Omental fat pad (tissue), 4 donors: ENCODE measurements around the gene DUS1L. TPM values are rescaled to one million over a fixed set of nuclear protein-coding genes. Genes with fewer than 3 reads are reported as not detected.

Experiments
- ATAC-seq: fragments of 150-250 bp; one replicate; pipeline ENCODE4 v1.9.1; 2016; ENCODE audit warnings: mild to moderate bottlenecking, moderate library complexity; ENCODE audit not compliant: low FRiP score
- DNase-seq: peaks from one replicate; pipeline ENCODE4 v3.0.0-alpha.2; 2019; ENCODE audit warnings: low spot score
- total RNA-seq, 4 donors: library from RNA; depleted of rRNA; stranded (reverse); fragments of >200 nt; gene quantifications; one replicate each; pipeline ENCODE4 v1.1.0, GENCODE V29; 2016
- TF ChIP-seq, protein P1 (sequence below), 3 donors: fragments of 450-650 bp; IDR thresholded peaks; one replicate each; pipeline ENCODE4 v1.5.1; 2016 to 2017; ENCODE audit warnings: antibody characterized with exemption in 3 of 3, mild to moderate bottlenecking in 3 of 3, moderate library complexity in 2 of 3

Gene DUS1L
- total RNA-seq, 4 donors from 2014 or later: 58.1 to 90.3 (median 85.7) TPM

DNA sequence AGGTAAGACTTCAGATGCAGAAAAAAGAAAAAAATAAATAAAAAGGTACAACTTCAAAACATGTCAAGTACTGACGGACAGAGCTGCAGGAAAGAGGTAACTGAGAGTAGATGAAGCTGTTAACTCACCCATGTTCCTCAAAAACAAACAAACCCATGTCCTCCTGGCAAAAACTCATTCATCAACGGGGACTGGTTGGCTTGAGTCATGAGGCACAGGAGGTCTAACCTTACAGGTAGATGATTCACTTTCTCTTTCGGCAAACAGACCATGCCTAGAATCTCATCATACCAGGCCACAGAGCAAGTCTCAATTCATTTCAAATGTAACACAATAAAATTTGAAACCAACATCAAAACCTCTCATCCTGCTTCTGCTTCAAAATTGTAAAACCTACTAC is 44.7 kb upstream of the DUS1L start:
- ATAC-seq: no peak
- no peak for DNase-seq
- TF ChIP-seq, protein P1, sequence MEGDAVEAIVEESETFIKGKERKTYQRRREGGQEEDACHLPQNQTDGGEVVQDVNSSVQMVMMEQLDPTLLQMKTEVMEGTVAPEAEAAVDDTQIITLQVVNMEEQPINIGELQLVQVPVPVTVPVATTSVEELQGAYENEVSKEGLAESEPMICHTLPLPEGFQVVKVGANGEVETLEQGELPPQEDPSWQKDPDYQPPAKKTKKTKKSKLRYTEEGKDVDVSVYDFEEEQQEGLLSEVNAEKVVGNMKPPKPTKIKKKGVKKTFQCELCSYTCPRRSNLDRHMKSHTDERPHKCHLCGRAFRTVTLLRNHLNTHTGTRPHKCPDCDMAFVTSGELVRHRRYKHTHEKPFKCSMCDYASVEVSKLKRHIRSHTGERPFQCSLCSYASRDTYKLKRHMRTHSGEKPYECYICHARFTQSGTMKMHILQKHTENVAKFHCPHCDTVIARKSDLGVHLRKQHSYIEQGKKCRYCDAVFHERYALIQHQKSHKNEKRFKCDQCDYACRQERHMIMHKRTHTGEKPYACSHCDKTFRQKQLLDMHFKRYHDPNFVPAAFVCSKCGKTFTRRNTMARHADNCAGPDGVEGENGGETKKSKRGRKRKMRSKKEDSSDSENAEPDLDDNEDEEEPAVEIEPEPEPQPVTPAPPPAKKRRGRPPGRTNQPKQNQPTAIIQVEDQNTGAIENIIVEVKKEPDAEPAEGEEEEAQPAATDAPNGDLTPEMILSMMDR (IDR thresholded peaks at IDR 0.05): no peak

DNA sequence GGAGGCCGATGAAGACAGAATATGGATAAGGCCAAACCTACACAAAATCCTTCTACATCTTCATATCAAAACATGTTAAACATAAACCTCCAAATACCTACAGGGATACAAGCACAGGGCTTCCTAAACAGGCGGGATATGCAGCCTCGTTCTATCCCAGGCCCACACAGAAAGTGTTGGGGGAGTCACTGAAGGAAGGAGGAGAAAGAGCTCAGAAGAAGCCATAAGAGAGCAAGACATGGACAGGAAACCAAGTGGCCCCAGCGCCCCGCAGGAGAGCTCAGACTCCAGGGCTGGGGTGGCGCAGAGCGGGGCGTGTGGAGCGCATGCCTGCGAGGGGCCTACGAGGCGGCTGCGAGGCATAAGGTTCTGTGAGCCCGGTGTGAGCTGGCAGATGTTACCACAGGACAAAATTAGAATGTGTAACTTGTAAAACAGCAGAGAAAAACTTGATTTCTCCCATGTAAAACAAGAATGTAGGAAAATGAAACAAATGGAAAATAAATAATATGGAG is 43.4 kb upstream of the DUS1L start:
- DNase-seq (no peak), ATAC-seq (no peak)
- TF ChIP-seq, protein P1 (IDR thresholded peaks at IDR 0.05): no peak

DNA sequence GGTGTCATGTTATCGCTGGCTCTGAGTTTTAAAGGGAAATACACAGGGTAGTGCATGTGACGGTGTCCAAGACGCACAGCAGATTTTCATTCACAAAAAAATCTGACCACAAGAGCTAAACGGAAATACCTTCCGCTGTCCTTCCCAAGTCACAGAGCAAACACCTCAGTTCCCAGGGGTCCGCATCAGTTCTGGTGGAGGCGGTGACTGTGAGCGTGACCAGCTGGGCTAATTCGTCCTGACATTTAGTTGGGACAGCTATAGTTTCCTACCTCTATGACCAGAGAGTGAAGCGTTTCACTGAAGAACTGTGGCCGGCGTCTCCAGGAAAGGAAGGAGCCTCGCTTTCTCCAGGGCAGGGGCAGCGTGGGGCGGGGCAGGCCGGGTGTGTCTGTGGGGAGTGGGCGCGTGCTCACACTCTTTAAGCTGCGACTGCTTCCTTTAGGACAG is 42.9 kb upstream of the DUS1L start:
- DNase-seq (no peak), ATAC-seq (no peak)

DNA sequence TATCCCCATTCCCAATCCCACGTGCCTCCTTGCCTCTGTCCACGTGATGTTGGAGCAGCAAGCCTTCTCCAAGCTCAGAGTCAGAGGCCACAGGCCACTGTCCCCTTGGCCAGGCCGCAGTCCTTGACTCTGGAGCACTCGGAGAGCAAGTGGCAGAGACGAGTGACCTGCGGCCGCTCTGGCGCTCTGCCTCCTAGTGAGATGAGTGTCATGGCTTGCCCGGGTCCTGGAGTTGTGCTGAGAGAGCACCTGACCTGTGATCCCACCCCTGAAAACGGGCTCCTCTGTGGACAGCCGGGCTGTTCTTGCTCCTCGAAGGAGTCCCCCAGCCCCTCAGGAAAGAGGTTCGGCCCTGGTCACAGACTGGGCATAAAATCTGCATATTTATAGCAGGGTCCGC is 42.4 kb upstream of the DUS1L start:
- no peak for DNase-seq
- TF ChIP-seq, protein P1 (IDR thresholded peaks at IDR 0.05): no peak
- no peak for ATAC-seq

More for the DNA sequence above, 42.9 kb upstream of the DUS1L start:
- TF ChIP-seq, protein P1 (IDR thresholded peaks at IDR 0.05): no peak

DNA sequence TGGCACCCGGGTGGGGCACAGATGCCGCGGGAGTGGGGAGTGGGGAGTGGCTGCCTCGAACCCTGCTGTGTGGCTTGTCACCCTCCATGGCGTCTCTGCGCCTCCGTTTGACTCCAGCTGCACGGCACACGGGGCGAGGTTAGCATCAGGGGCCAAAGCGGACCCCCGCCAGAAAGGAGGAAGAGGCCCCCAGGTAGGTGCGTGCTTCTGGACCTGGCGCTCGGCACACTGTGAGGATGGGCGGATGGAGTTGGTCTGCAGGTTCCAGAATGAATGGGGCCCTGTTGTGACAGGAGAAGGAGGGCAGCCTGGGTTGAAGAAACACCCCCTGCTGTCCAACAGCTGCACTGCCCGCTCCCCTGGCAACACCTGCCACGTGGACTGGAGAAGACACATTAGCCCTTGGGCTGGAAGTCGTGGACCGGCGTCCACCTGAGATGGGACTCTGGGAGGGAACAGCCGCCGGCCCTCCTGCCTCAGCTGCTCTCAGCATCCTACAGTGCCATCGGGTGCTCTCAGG is 41.8 kb upstream of the DUS1L start:
- DNase-seq (no peak), ATAC-seq (no peak)
- TF ChIP-seq, protein P1 (IDR thresholded peaks at IDR 0.05): no peak

DNA sequence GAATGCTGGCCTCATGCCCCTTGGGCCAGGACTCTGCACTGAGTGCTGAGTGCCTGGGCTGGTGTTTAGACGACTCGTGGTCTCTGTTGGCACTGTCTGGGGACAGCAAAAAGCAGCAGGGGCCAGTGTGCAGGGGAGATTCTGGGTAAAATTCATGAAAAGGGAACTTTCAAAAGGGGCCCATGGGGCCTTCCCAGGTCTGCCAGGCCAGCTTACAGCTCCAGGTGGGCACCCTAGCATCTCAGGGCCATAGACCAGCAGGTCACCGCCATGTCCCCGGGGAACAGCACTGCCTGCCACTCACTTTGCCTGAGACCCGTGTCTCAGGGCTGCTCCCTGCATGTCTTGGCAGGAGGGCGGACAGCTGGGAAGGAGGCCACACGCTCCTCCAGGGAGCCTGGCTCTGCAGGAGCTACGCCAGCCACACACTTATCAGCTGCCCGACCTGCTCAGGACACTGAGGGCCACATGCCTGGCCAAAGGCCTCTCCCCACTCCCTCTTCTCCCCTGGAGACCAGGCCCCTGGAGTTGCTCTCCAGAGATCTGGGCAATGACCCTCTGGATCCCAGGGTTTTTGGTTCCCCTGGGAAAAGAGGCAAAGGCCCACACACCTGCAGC is 41.2 kb upstream of the DUS1L start:
- DNase-seq (no peak), ATAC-seq (no peak)

More for the DNA sequence above, 41.2 kb upstream of the DUS1L start:
- TF ChIP-seq, protein P1 (IDR thresholded peaks at IDR 0.05): no peak
